Astrocyte (in vitro differentiated cells and primary cell): ENCODE results near the gene CASP14. TPM values are rescaled to one million over a fixed set of nuclear protein-coding genes. Genes with fewer than 3 reads are reported as not detected.
"Not testable (repeated sequence)": the region's sequence is repeated elsewhere in the genome, so short reads cannot be mapped to it uniquely, and the experiment has no call there.

Source experiments
- DNase-seq: peaks from one replicate; pipeline ENCODE4 v3.0.0-alpha.2; 2010; ENCODE audit warnings: low read depth
- FAIRE-seq: peaks from 2 replicates; lab custom pipeline; 2011; peaks lifted over from hg19 to GRCh38; lab: Jason Lieb, UNC
- H2AFZ ChIP-seq: 2 replicates; pipeline ENCODE4 v1.6.0; 2012; ENCODE audit warnings: low read depth, low read length, inconsistent platforms
- H3K27ac ChIP-seq: 2 replicates; pipeline ENCODE4 v1.5.1; 2011; ENCODE audit warnings: low read depth, low read length, inconsistent platforms
- H3K27me3 ChIP-seq: 2 replicates; pipeline ENCODE4 v1.6.0; 2011; ENCODE audit warnings: low read length, inconsistent platforms; ENCODE audit not compliant: insufficient read depth
- H3K36me3 ChIP-seq: 2 replicates; pipeline ENCODE4 v1.5.1; 2011; ENCODE audit warnings: low read length, inconsistent platforms; ENCODE audit not compliant: insufficient read depth
- H3K4me1 ChIP-seq: 2 replicates; pipeline ENCODE4 v1.5.1; 2011; ENCODE audit warnings: low read length, inconsistent platforms; ENCODE audit not compliant: insufficient read depth
- H3K4me2 ChIP-seq: 2 replicates; pipeline ENCODE4 v1.6.0; 2012; ENCODE audit warnings: low read length, inconsistent platforms
- H3K4me3 ChIP-seq: 2 replicates; pipeline ENCODE4 v1.5.1; 2011; ENCODE audit warnings: low read depth, mild to moderate bottlenecking, low read length, inconsistent platforms; ENCODE audit not compliant: insufficient read depth
- H3K79me2 ChIP-seq: 2 replicates; pipeline ENCODE4 v1.6.0; 2012; ENCODE audit warnings: mild to moderate bottlenecking, low read length, inconsistent platforms; ENCODE audit not compliant: insufficient read depth
- H3K9ac ChIP-seq: 2 replicates; pipeline ENCODE4 v1.6.0; 2012; ENCODE audit warnings: mild to moderate bottlenecking, low read length, inconsistent platforms
- H3K9me3 ChIP-seq: 2 replicates; pipeline ENCODE4 v1.5.1; 2012; ENCODE audit warnings: low read depth, mild to moderate bottlenecking, low read length, inconsistent platforms; ENCODE audit not compliant: insufficient read depth
- H4K20me1 ChIP-seq: 2 replicates; pipeline ENCODE4 v1.6.0; 2012; ENCODE audit warnings: low read length, inconsistent platforms; ENCODE audit not compliant: insufficient read depth
- H3K27ac Mint-ChIP-seq: one replicate; pipeline ENCODE4 v1.8.0; 2021; ENCODE audit warnings: mild to moderate bottlenecking, mixed read lengths; ENCODE audit not compliant: unreplicated experiment
- H3K27me3 Mint-ChIP-seq: one replicate; pipeline ENCODE4 v1.8.0; 2021; ENCODE audit warnings: low read depth, mixed read lengths; ENCODE audit not compliant: unreplicated experiment
- H3K36me3 Mint-ChIP-seq: one replicate; pipeline ENCODE4 v1.8.0; 2021; ENCODE audit warnings: low read depth, mixed read lengths; ENCODE audit not compliant: unreplicated experiment
- H3K4me1 Mint-ChIP-seq: one replicate; pipeline ENCODE4 v1.8.0; 2021; ENCODE audit warnings: low read depth, mixed read lengths; ENCODE audit not compliant: unreplicated experiment
- H3K4me3 Mint-ChIP-seq: one replicate; pipeline ENCODE4 v1.8.0; 2021; ENCODE audit warnings: mild to moderate bottlenecking, moderate library complexity, mixed read lengths; ENCODE audit not compliant: unreplicated experiment
- H3K9me3 Mint-ChIP-seq: one replicate; pipeline ENCODE4 v1.8.0; 2021; ENCODE audit warnings: mild to moderate bottlenecking, mixed read lengths; ENCODE audit not compliant: unreplicated experiment
- EZH2 ChIP-seq: IDR thresholded peaks from 2 replicates; pipeline ENCODE4 v1.6.1; 2012; ENCODE audit warnings: mild to moderate bottlenecking, low read length, inconsistent platforms; ENCODE audit not compliant: insufficient read depth
- total RNA-seq: library from RNA; stranded (reverse); gene quantifications from 2 replicates; pipeline ENCODE4 v1.2.1, GENCODE V29; 2021
- TF ChIP-seq, protein P1 (sequence below): IDR thresholded peaks from 2 replicates; pipeline ENCODE4 v1.5.1; 2011; ENCODE audit warnings: low read depth, mild to moderate bottlenecking, inconsistent platforms, low read length, moderate library complexity; ENCODE audit not compliant: insufficient read depth

The CASP14 gene
- total RNA-seq, 1 donor from 2014 or later = not detected

DNA sequence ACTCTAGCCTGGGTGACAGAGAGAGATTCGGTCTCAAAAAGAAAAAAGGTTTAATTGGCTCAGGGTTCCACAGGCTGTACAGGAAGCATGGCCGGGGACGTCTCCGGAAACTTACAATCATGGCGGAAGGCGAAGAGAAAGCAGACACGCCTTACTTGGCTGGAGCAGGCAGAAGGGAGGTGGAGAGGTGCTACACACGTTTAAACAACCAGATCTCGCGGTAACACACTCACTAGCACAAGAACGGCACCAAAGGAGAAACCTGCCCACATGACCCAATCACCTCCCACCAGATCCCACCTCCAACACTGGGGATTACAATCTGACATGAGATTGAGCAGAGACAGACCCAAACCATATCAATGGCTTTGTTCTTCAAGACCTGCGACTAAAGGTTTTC, 12.8 kb downstream of the CASP14 start:
- H3K27me3 ChIP-seq = no peaks in the 10 kb centered on the region
- no peak for FAIRE-seq
- no peak overlapping the region for H3K4me3 Mint-ChIP-seq
- no peak overlapping the region for H3K4me2 ChIP-seq
- H3K36me3 ChIP-seq = no peaks in the 10 kb centered on the region
- H2AFZ ChIP-seq = no peak overlapping the region
- H3K27ac Mint-ChIP-seq = no peak overlapping the region
- no peaks in the 10 kb centered on the region for H3K9me3 ChIP-seq
- no peak overlapping the region for H3K27ac ChIP-seq
- no peaks in the 10 kb centered on the region for H3K4me1 ChIP-seq
- no peak overlapping the region for H3K4me3 ChIP-seq
- peaks cover 26% of the 10 kb centered on the region for H3K27me3 Mint-ChIP-seq
- DNase-seq = no peak
- no peaks in the 10 kb centered on the region for H3K4me1 Mint-ChIP-seq
- H3K79me2 ChIP-seq = no peaks in the 10 kb centered on the region
- H3K36me3 Mint-ChIP-seq = no peaks in the 10 kb centered on the region
- H3K9me3 Mint-ChIP-seq = peaks cover 7% of the 10 kb centered on the region
- no peaks in the 10 kb centered on the region for H4K20me1 ChIP-seq
- no peak for TF ChIP-seq EZH2
- TF ChIP-seq, protein P1, sequence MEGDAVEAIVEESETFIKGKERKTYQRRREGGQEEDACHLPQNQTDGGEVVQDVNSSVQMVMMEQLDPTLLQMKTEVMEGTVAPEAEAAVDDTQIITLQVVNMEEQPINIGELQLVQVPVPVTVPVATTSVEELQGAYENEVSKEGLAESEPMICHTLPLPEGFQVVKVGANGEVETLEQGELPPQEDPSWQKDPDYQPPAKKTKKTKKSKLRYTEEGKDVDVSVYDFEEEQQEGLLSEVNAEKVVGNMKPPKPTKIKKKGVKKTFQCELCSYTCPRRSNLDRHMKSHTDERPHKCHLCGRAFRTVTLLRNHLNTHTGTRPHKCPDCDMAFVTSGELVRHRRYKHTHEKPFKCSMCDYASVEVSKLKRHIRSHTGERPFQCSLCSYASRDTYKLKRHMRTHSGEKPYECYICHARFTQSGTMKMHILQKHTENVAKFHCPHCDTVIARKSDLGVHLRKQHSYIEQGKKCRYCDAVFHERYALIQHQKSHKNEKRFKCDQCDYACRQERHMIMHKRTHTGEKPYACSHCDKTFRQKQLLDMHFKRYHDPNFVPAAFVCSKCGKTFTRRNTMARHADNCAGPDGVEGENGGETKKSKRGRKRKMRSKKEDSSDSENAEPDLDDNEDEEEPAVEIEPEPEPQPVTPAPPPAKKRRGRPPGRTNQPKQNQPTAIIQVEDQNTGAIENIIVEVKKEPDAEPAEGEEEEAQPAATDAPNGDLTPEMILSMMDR = no peak
- no peak overlapping the region for H3K9ac ChIP-seq

DNA sequence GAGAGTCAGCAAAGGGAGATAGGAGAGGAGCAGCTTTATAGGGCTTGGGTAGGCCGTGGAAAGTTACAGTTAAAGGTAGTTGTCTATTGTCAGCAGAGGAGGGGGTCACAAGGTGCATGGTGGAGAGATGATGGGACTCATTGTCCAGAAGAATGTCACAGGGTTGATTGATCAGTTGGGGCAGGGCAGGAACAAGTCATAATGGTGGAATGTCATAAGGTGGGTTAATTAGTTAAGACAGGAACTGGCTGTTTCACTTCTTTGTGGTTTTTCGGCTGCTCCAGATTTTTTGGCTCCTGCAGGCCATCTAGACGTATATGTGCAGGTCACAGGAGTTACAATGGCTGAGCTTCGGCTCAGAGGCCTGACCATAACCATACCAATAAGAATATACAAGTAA, 21.1 kb downstream of the CASP14 start:
- H3K4me3 ChIP-seq, H3K27ac Mint-ChIP-seq, H3K9ac ChIP-seq, H3K4me1 Mint-ChIP-seq, H3K4me1 ChIP-seq, H3K79me2 ChIP-seq, H3K27me3 ChIP-seq, DNase-seq, H3K4me3 Mint-ChIP-seq, H4K20me1 ChIP-seq, H3K27ac ChIP-seq, H3K36me3 Mint-ChIP-seq, H3K4me2 ChIP-seq, H3K9me3 Mint-ChIP-seq, H2AFZ ChIP-seq, H3K9me3 ChIP-seq, FAIRE-seq, H3K36me3 ChIP-seq: not testable (repeated sequence)
- H3K27me3 Mint-ChIP-seq = peaks cover 16% of the 10 kb centered on the region

DNA sequence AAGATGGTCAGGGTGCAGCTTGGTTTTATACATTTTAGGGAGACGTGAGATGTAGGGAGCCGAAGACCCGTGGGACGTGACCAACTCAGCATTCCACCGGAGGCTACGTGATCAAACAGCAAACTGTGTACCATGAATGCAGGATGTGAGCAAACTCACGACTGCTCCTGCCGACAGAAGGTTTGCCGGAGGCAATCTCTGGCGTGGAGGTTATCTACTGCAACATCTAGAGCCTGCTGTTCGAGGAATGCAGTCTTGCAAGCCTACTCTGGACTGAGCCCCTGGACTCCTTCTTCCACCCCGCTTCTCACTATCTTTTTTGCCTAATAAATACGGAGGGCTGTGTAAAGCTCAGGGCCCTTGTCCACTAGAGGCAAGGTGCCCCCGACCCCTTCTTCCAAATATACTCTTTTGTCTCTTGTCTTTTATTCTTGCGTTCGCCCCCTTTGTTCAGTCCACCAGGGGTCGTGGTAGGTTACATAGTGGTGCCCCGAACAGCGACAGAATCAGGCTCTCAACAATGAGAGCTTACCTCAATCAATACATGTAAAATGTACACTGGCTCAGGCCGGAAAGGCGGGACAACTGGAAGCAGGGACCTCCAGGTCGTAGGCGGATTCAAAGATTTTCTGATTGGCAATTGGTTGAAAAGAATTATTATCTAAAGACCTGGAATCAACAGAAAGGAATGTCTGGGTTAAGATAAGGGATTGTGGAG, 23.8 kb downstream of the CASP14 start:
- DNase-seq (no peak), FAIRE-seq (no peak)
- no peak overlapping the region for H3K4me3 ChIP-seq

More for the DNA sequence above, 23.8 kb downstream of the CASP14 start:
- Mint-ChIP-seq H3K27ac (peak overlapping the region; percentile 81), H3K4me3 (no peak overlapping the region), H3K9me3 (peaks cover 4% of the 10 kb centered on the region), H3K4me1 (no peaks in the 10 kb centered on the region), H3K27me3 (peaks cover 5% of the 10 kb centered on the region), H3K36me3 (no peaks in the 10 kb centered on the region)
- H3K79me2 ChIP-seq = no peaks in the 10 kb centered on the region
- no peak overlapping the region for H2AFZ ChIP-seq
- no peak overlapping the region for H3K27ac ChIP-seq
- H3K9me3 ChIP-seq = no peaks in the 10 kb centered on the region
- no peaks in the 10 kb centered on the region for H3K4me1 ChIP-seq
- TF ChIP-seq EZH2 = no peak
- TF ChIP-seq, protein P1 = no peak
- H3K4me2 ChIP-seq = no peak overlapping the region
- no peaks in the 10 kb centered on the region for H3K27me3 ChIP-seq
- no peaks in the 10 kb centered on the region for H3K36me3 ChIP-seq
- H4K20me1 ChIP-seq = no peaks in the 10 kb centered on the region
- no peak overlapping the region for H3K9ac ChIP-seq
